NK-92 (cell line): ENCODE results near the gene CCDC85B.

Experiments
- DNase-seq: peaks from one replicate; lab custom pipeline; 2025; ENCODE audit not compliant: unreplicated experiment; lab: John Stamatoyannopoulos, UW

Gene CCDC85B

DNA sequence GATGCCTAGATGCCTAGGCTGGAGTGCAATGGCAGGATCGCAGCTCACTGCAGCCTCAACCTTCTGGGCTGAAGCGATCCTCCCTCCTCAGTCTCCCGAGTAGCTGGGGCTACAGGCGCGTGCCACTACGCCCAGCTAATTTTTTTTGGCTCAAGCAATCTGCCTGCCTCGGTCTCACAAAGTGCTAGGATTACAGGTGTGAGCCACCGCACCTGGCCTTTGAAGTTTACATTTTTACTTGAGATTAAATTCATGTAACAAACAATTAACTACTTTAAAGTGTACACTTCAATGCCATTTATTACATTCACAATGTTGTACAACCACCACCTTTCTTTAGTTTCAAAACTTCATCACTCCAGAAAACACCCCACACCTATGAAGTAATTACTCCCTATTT lies 13.2 kb downstream of the CCDC85B start:
- no peak for DNase-seq

DNA sequence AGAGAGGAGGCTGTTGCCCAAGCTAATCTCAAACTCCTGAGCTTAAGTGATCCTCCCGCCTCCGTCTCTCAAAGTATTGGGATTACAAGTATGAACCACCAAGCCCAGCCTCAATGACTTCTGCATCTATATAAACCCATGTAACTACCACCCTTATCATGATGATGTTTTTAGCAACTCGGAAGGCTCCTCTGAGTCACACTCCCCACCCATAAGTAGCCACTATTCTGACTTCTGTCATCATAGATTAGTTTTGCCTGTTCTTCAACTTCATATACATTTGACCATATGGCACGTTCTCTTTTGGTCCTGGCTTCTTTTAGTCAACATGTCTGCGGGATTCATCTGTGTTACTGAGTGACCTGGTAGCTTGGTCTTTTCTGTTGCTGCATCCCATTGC lies 16.1 kb downstream of the CCDC85B start:
- no peak for DNase-seq

DNA sequence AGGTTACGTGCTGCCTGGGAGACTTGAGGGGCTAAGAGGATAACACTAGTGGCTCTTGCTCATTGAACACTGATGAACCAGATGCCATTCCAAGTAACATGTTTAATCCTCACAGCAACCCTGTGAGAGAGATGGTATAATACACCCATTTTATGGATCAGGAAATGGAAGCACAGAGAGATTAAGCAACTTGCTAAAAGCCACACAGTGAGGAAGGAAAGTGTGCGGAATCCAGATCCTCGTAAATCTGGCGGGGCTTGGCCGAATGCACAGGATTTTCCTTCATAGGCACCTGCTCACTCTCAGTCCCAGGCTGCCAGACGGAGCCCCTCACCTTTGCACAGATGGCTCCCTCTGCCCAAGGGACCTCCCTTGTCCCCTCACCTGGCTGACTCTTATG lies 17.4 kb downstream of the CCDC85B start:
- DNase-seq = no peak

DNA sequence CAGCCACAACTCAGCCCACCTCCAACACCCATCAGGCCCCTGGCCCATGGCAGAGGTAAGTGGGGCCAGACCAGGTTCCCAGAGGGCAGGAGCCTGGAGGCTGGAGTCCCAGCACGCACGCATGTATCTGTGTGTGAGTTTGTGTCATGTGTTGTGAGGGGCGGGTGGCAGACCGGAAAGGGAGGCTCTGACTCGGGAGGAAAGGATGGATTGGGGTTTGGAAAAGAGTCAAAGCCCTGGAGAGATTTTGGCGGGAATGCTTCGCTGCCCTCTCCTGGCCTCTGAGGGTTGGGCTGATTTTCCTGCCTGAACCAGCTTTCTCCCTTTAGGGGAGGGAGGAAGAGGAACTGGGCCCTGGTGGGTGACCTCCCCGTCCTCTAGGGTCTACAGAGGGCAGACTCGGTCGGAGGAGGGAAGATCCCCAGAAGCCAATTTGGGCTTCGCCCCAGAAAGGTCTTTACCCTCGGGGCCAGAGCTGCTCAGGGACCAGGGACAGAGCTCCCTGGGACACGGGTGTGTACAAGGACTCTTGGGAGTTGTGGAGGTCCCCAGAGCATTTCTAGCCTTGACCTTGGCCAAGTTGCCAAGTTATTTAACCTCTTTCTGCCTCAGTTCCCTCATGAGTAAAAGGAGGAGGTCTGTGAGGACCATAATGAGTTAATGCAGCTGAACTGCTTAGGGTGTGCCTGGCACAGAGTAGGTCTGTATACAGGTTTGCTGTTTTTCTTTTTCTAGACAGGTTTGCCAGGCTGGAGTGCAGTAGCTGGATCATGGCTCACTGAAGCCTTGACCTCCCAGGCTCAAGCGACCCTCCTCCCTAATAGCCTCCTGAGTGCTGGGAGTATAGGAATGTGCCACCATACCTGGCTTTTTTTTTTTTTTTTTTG lies 21.5 kb downstream of the CCDC85B start:
- no peak for DNase-seq

DNA sequence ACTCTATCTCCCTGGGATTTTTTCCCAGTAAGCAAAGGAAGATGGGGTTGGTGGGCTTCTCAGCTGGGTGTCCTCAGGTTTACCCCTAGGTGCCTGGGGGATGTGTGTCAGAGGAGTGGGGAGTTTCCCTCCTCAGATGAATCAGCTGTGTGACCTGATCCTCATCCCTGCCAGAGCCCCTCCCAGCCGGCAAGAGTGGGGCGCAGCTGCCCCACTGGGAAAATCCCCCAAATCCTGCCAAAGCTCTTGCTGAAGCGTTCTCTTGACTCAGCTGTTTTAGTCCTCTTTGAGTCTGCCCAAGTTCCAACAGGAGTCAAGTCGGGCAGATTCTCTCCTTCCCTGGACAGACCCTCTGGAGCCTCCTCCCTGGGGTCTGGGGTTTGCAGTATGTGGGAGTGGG lies 22.4 kb downstream of the CCDC85B start:
- no peak for DNase-seq

DNA sequence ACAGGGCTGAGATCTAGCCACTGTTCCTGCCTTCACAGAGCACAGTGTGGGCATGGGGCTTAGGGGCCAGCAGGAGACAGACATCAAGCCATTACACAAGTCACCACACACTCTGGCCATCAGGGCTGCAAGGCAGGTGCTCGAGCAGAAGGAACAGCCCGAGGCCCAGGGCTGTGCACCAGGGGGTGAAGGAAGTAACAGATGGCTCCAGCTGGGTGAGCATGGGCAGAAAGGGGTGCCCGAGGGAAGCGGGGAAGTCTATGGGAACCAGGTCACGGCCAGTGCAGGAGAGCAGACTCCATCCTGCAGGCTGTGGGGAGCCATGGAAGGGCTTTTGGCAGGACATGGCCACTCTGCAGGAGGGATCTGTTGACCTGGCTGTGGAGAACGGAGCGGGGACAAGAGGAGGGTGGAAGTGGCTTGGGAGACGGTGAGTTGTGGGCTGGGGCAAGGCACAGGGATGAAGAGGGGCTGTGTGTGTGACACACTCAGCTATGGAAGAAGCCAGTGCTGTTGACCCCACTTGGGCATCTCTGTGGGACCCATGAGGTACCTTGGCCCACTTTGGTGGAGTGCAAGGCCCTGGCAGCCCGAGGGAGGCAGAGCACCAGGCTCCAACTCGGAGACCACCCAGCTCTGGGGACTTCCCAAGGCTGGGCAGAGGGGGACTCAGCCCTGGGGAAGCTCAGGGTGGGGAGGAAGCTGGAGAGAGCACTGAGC lies 24.8 kb downstream of the CCDC85B start:
- DNase-seq = no peak

DNA sequence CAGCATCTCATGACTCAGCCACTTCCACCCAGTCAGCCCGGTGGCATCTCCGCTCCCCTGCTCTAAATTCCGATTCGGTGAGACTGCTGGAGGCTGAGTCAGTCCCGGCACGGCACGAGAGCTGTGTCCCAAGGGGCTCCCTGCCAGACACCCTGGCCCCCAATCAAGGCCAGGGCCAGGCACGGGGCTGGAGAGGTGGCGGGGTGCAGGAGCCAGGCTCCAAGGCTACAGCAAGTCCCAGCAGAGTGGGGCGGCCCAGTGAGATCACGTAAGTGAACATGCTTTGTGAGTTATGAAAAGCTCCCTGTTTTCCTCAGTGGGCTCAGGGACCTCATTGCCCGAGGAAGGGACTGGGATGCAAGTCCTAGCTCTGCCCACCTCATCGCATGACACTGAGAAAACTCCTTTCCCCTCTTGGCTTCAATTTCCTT lies 25.4 kb downstream of the CCDC85B start:
- no peak for DNase-seq

DNA sequence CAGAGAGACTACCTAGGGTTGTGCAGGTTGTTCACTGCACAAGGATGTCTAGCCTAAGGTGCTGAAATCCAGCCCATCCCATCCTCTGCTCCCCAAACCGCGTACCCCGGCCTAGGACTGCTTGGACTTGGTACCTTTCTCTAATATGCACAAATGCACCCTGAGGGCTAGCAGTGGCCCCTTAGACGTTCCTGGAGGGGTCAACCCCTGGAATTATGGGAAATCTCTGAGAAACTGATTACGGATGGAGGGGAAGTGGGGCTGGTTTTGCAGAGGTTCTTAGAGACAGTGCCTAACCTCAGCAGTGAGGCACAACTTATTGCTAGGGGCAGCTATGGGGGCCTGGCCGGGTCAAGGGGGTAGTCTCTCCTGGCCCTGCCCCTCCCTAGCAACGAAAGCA lies 25.9 kb downstream of the CCDC85B start:
- no peak for DNase-seq

DNA sequence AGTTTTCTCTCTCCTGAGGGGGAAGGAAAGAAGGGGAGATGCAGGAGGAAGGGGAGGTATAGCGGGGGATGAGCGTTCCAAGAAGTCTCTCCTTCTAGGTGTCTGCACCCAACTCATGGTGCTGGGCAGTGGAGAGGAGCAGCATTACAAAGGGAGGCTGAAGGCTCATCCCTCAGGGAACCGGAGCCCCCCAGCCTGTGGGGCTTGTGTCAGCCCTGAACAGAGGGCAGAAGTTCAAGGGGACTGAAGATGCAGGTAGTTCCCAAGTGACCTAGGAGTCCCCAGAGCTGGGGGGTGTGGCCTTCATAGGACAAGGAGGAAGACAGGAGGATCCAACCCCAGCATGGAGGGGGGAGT lies 26.6 kb downstream of the CCDC85B start:
- no peak for DNase-seq

DNA sequence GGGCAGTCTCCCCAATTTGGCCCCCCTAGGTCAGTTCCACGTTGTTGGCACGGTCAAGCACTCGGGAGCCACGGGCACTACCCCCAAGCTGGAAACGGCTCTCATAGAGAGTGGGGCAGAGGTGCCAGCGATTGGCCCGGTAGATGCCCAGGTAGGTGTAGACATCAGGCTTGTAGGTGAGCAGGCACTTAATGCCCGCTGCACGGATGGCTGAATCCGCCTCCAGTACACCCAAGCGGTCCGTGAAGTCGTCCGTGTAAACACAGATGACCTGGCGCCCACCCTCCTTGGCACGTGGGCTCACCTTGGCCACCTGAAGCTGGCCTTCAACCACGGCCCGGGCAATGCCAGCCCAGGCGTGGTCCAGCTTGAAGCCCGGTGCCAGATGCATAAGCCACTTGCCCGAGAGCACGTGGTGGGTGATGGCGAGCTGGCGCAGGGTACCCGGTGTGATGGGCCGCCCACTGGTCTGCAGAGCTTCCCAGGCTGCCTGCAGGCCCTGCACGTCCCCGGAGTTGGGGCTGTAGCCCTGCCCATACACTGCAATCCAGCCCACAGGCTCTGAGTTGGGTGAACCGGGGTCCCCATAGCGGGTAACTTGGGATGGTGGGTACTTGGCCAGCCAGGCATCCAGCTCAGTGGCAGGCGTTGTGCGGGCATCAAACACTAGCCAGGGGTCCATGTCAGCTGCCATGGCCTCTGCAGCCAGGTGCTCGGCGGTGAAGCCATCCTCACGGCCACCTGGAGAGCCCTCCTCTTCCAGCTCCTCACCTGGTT lies 27.1 kb downstream of the CCDC85B start:
- no peak for DNase-seq

DNA sequence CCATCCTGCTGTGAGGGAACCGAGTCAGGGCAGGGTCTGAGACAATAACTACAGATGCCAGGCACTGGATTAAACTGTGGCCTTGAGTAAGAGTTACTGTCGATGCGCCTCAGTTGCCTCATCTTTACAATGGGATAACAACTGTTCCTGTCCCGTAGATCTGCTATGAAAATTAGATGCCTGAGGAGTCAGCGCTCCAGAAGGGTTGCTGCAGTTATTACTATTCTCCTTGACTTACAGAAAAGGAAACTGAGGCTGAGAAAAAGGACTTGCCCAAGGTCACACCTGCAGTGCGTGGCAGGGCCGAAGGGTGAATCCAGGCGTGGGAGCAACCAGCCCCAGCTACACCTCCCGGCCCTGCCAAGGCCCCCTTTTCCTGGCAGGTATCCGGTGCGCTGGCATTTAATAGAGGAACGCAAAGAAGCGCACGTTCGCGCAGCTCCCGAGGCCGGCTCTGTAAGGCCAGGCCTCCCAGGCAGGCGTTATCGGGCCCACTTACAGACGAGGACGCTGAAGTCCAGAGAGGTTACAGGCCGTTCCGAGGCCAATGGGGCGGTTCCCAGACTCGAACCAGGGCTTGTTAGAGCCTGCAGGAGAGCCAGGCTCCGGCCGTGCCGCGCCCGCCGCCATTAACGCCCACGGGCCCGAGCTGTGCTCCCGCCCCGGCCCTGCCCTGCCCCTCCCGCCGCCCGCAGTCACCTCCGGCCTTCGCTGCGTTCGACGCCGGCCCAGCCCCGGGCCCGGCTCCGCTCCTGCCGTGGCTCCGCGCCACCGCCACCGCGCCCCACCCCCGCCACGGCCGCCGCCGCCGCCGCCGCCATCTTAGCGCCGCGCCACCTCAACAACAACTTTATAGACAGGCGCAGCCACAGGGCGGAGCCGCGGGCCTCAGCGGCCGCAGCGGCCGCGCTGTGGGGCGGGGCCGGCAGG lies 28.0 kb downstream of the CCDC85B start, which contains the start of gene C11orf68:
Gene C11orf68 (minus strand): TSS at position 852 of the 930 bp plus-strand sequence. CDS start 31 bp downstream, at position 821.
- DNase-seq = no peak

DNA sequence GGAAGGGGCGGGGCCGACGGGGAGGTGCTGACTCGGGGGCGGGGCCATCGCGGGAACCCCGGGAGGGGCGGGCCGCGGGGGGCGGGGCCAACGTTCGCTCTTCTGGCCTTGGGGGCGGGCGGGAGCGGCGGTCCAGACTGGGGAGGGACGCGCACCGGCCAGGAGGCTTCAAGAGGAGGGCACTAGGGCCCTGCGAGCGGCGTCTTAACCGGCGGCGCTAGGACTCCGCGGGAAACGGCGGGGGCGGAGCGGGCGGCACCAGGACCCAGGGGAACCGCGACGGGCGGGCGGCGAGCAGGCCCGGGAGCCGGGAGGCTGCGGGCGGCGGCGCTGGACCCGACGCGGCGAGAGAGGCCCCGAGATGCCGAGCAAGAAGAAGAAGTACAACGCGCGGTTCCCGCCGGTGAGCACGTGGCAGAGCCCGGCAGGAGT lies 28.7 kb downstream of the CCDC85B start, which contains the start of gene DRAP1:
Gene DRAP1 (plus strand): TSS at position 286 of the 432 bp plus-strand sequence. CDS start 76 bp downstream, at position 362.
- peak; percentile 93 for DNase-seq

DNA sequence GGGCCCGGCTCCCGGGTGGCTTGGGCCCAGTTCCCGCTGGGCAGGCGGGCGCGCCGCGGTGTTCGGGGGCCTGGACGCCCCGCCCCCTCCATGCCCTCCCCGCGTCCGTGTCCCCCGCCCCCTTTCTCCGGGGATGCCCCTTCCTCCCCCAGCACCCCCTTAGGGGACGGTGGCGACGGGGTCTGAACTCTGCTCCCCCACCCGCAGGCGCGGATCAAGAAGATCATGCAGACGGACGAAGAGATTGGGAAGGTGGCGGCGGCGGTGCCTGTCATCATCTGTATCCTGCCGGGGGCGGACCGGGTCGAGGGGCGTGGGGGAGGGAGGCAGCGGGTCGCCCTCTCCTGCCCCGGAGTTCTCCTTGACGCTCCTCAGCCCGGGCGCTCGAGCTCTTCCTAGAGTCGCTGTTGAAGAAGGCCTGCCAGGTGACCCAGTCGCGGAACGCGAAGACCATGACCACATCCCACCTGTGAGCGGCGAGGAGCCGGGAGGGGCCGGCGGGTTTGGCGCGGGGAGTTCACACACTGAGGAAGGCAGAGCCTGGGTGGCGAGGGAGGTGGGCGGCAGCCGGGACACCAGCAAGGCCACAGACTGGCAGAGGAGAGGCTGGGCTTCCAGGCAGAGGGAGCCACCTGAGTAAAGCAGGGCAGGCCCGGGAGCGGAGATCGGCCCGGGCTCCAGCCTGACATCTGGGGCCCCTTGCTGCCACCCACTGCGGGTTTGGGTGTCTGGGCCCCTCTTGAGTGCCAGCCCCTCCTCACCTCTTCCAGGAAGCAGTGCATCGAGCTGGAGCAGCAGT lies 29.3 kb downstream of the CCDC85B start:
- no peak for DNase-seq

DNA sequence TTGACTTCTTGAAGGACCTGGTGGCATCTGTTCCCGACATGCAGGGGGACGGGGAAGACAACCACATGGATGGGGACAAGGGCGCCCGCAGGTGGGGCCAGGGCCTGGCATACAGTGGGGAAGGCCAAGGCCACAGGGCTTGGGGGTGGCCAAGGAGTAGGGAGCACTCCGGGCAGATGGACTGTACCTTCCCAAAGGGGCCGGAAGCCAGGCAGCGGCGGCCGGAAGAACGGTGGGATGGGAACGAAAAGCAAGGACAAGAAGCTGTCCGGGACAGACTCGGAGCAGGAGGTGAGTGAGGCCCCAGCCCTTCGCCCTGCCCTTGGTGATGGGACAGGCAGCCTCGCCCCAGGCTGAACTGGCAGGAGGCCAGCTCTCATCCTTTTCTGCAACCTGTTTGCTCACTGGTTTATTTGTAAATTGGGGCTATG lies 29.9 kb downstream of the CCDC85B start:
- DNase-seq = no peak

DNA sequence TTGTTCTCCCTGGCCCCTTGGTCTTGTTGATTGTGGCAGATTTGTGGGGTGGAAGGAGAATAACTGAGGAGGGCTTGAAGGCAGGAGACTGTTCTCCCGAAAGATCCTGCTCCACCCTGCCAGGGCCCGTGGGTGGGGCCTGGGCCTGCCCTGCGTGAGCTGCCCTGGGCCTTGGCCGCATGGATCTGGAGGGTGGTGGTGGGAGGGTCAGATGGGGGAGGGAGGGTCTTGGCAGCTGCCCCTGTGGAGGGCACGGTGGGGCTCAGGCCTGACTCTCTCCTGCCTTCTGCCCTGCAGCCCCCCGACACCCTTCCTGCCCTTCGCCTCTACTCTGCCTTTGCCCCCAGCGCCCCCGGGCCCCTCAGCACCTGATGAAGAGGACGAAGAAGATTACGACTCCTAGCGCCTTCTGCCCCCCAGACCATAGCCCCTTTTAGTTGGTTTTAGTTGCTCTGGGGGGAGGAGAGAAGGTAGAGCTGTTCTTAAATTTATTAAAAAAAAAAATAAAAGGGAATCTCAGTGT lies 30.6 kb downstream of the CCDC85B start:
- no peak for DNase-seq

DNA sequence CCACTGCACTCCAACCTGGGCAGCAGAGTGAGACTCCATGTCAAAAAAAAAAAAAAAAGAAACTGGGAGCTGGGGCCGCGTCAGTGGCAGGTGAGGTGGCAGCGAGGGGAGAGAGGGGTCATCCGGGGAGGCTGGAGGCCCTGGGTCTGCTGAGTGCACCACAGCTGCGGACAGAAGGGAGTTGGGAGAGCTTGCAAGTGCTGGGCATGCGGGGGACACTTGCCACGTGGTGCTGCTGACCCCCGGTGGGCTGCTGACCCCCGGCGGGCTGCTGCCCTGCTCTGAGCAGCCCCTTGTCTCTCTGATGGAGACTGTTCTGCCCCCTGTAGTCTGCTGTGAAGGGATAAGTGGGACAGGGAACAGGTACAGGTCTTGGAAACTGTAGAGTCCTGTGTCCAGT lies 31.4 kb downstream of the CCDC85B start:
- DNase-seq = no peak

DNA sequence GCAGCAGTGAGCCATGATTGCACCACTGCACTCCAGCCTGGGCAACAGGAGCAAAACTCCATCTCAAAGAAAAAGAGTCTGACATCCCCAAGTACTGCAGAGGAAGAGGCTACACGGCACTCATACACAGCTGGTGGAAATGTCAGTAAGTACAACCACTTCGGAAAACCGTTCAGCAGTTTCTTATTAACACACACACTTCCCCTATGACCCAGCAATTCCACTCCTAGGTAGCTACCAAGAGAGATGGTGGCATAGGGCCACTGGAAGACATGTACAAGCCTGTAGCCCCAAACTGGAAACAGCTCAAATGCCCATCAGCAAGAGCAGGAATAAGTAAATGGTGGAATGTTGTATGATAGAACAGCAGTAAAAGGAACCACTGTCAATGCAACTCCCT lies 32.1 kb downstream of the CCDC85B start:
- no peak for DNase-seq

DNA sequence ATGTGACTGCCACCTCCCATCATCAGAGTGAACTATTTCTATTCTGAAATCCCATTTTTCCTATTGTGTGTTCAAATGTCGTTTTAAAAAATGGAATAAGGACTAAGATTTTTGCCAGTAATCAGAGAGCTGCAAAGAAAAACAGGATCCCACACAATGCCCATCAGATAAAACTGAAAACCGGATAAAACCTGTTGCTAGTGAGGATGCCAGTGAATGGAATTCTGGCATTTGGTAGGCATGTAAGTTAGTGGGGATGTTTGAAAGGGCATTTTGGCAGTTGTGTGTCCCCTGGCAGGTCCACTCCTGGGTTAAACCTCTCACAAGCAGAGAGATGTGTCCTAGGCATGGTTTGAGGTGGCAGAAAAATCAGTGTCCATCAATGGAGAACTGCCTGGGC lies 34.9 kb downstream of the CCDC85B start:
- no peak for DNase-seq

DNA sequence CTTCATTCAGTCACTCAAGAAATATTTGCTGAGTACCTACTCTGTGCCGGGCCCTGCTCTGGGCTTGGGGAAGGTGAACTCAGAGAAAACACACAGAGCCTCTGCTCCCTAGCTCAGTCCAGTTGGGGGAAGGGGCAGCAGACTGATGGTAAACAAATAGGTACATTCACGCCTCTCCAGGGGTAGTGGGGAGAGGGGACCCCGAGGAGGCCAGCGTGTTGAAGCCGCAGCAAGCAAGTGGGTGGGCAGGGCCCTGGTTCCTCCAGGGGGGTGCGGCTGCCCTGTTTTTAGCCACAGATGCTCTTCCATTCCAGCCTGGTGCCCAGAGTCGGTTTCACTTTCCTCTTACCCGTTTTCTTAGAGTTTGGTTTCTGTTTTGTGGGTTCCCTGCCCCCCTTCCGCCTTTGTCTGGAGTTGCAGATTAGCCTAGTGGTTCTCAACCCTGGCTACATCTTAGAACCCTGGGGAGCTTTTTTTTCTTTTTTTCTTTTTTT lies 37.5 kb downstream of the CCDC85B start:
- no peak for DNase-seq
